H9 (cell line): Measurements from ENCODE around the gene NTSR1. TPM values are rescaled to one million over a fixed set of nuclear protein-coding genes. Genes with fewer than 3 reads are reported as not detected.

ENCODE experiments used
- DNase-seq: peaks from one replicate; pipeline ENCODE4 v3.0.0-alpha.2; 2017
- H2AFZ ChIP-seq: one replicate; pipeline ENCODE4 v1.6.1; 2013; ENCODE audit warnings: mild to moderate bottlenecking, low read length, control low read depth, moderate library complexity
- H2AK5ac ChIP-seq: 2 replicates; pipeline ENCODE4 v1.6.1; 2013; ENCODE audit warnings: low read length, control low read depth, mixed read lengths; ENCODE audit not compliant: insufficient read length
- H2BK120ac ChIP-seq: one replicate; pipeline ENCODE4 v1.6.1; 2013; ENCODE audit warnings: low read depth, mild to moderate bottlenecking, low read length, control low read depth, inconsistent platforms; ENCODE audit not compliant: poor library complexity, severe bottlenecking
- H2BK12ac ChIP-seq: 2 replicates; pipeline ENCODE4 v1.6.1; 2013; ENCODE audit warnings: low read length, control low read depth, mixed read lengths, low read depth; ENCODE audit not compliant: insufficient read length
- H2BK15ac ChIP-seq: 2 replicates; pipeline ENCODE4 v1.6.1; 2013; ENCODE audit warnings: low read depth, low read length, control low read depth
- H2BK20ac ChIP-seq: one replicate; pipeline ENCODE4 v1.6.1; 2013; ENCODE audit warnings: low read depth, mild to moderate bottlenecking, low read length, control low read depth, inconsistent platforms; ENCODE audit not compliant: poor library complexity, severe bottlenecking
- H2BK5ac ChIP-seq: 2 replicates; pipeline ENCODE4 v1.6.1; 2013; ENCODE audit warnings: low read length, control low read depth, mixed read lengths; ENCODE audit not compliant: insufficient read length
- H3K14ac ChIP-seq: 2 replicates; pipeline ENCODE4 v1.6.1; 2013; ENCODE audit warnings: low read length, control low read depth; ENCODE audit not compliant: insufficient read depth
- H3K18ac ChIP-seq: 2 replicates; pipeline ENCODE4 v1.6.1; 2013; ENCODE audit warnings: low read depth, mild to moderate bottlenecking, mixed read lengths, low read length, control low read depth; ENCODE audit not compliant: insufficient read length
- H3K23ac ChIP-seq: 2 replicates; pipeline ENCODE4 v1.6.1; 2013; ENCODE audit warnings: low read length, control low read depth, mixed read lengths, low read depth; ENCODE audit not compliant: insufficient read length
- H3K23me2 ChIP-seq: 2 replicates; pipeline ENCODE4 v1.6.1; 2013; ENCODE audit warnings: low read depth, mild to moderate bottlenecking, mixed read lengths, low read length, control low read depth; ENCODE audit not compliant: insufficient read length, poor library complexity, severe bottlenecking
- H3K27ac ChIP-seq: 2 replicates; pipeline ENCODE4 v1.5.1; 2013; ENCODE audit warnings: low read length, control low read depth, mixed read lengths, low read depth; ENCODE audit not compliant: insufficient read length
- H3K27me3 ChIP-seq: 2 replicates; pipeline ENCODE4 v1.6.1; 2013; ENCODE audit warnings: low read length, control low read depth, inconsistent platforms; ENCODE audit not compliant: insufficient read depth
- H3K4ac ChIP-seq: 2 replicates; pipeline ENCODE4 v1.6.1; 2013; ENCODE audit warnings: low read depth, mild to moderate bottlenecking, control low read depth, inconsistent platforms, low read length, moderate library complexity
- H3K4me1 ChIP-seq: 2 replicates; pipeline ENCODE4 v1.6.1; 2013; ENCODE audit warnings: low read length, control low read depth, inconsistent platforms; ENCODE audit not compliant: insufficient read depth
- H3K4me2 ChIP-seq: 2 replicates; pipeline ENCODE4 v1.6.1; 2013; ENCODE audit warnings: low read length, control low read depth, mixed read lengths; ENCODE audit not compliant: insufficient read length, insufficient read depth
- H3K56ac ChIP-seq: 2 replicates; pipeline ENCODE4 v1.6.1; 2013; ENCODE audit warnings: low read depth, mild to moderate bottlenecking, mixed read lengths, low read length, control low read depth; ENCODE audit not compliant: insufficient read length
- H3K79me1 ChIP-seq: 2 replicates; pipeline ENCODE4 v1.6.1; 2013; ENCODE audit warnings: low read depth, mild to moderate bottlenecking, moderate library complexity, low read length, control low read depth, inconsistent platforms; ENCODE audit not compliant: insufficient read depth, poor library complexity, severe bottlenecking
- H3K79me2 ChIP-seq: 2 replicates; pipeline ENCODE4 v1.6.1; 2013; ENCODE audit warnings: low read length, control low read depth, inconsistent platforms; ENCODE audit not compliant: insufficient read depth
- H3K9ac ChIP-seq: 2 replicates; pipeline ENCODE4 v1.6.1; 2013; ENCODE audit warnings: low read length, control low read depth, mixed read lengths; ENCODE audit not compliant: insufficient read length; ENCODE audit errors: extremely low read depth
- H3K9me3 ChIP-seq: one replicate; pipeline ENCODE4 v1.6.1; 2013; ENCODE audit warnings: low read depth, low read length, inconsistent platforms; ENCODE audit not compliant: control insufficient read depth
- H3T11ph ChIP-seq: one replicate; pipeline ENCODE4 v1.6.1; 2013; ENCODE audit warnings: mild to moderate bottlenecking, low read length, control low read depth, inconsistent platforms
- H4K20me1 ChIP-seq: one replicate; pipeline ENCODE4 v1.6.1; 2013; ENCODE audit not compliant: control insufficient read depth, insufficient read length, insufficient read depth
- H4K5ac ChIP-seq: 2 replicates; pipeline ENCODE4 v1.6.1; 2013; ENCODE audit warnings: low read depth, mild to moderate bottlenecking, mixed read lengths, low read length, control low read depth; ENCODE audit not compliant: insufficient read length
- H4K8ac ChIP-seq: replicated peaks from 2 replicates; pipeline ENCODE4 v1.6.1; 2013; ENCODE audit warnings: low read length, control low read depth, mixed read lengths, low read depth; ENCODE audit not compliant: insufficient read length
- H4K91ac ChIP-seq: 2 replicates; pipeline ENCODE4 v1.6.1; 2013; ENCODE audit warnings: low read depth, mild to moderate bottlenecking, moderate library complexity, mixed read lengths, low read length, control low read depth; ENCODE audit not compliant: insufficient read length
- H3K27ac Mint-ChIP-seq, 3 experiments: 2 replicates in 2 of 3; 3 replicates in 1 of 3; pipeline ENCODE4 v1.8.0; 2020 to 2021; ENCODE audit warnings: mixed read lengths in 3 of 3, mild to moderate bottlenecking in 1 of 3, moderate library complexity in 1 of 3
- H3K27me3 Mint-ChIP-seq: 2 replicates; pipeline ENCODE4 v1.8.0; 2021; ENCODE audit warnings: low read depth, mild to moderate bottlenecking, moderate library complexity, mixed read lengths
- H3K36me3 Mint-ChIP-seq, 3 experiments: 2 replicates in 2 of 3; 3 replicates in 1 of 3; pipeline ENCODE4 v1.8.0; 2020 to 2021; ENCODE audit warnings: low read depth in 3 of 3, mixed read lengths in 3 of 3; ENCODE audit not compliant: insufficient read depth in 1 of 3
- H3K4me1 Mint-ChIP-seq, 2 experiments: 2 replicates each; pipeline ENCODE4 v1.8.0; 2020; ENCODE audit warnings: mixed read lengths in 2 of 2
- H3K4me3 Mint-ChIP-seq, 2 experiments: 2 replicates in 1 of 2; 3 replicates in 1 of 2; pipeline ENCODE4 v1.8.0; 2020 to 2021; ENCODE audit warnings: mild to moderate bottlenecking in 2 of 2, mixed read lengths in 2 of 2, moderate library complexity in 1 of 2
- H3K9me3 Mint-ChIP-seq, 2 experiments: 2 replicates in 1 of 2; 3 replicates in 1 of 2; pipeline ENCODE4 v1.8.0; 2020; ENCODE audit warnings: mild to moderate bottlenecking in 2 of 2, mixed read lengths in 2 of 2, moderate library complexity in 1 of 2
- CTCF ChIP-seq: fragments of 200-600 bp; sonication (generic); conservative IDR thresholded peaks from 3 replicates; pipeline ENCODE4 v1.8.0; 2021; ENCODE audit warnings: antibody characterized with exemption, mild to moderate bottlenecking
- WGBS: extraction: QIAGEN DNeasy Blood & Tissue Kit; methylation state at CpG from one replicate; pipeline ENCODE4 v1.1.7; 2013; ENCODE audit warnings: missing lambda C conversion rate, low lambda C conversion rate, mixed read lengths; ENCODE audit not compliant: insufficient read length; ENCODE audit errors: extremely low coverage; 5-methylcytosine and 5-hydroxymethylcytosine counted together
- total RNA-seq: library from RNA; stranded (reverse); gene quantifications from 2 replicates; pipeline ENCODE4 v1.2.1, GENCODE V29; 2021

Gene NTSR1
- total RNA-seq, 1 experiment from 2014 or later: 0.11 TPM

- Histone ChIP-seq H3K27ac (no peak overlapping the region), H3K23me2 (no peaks in the 10 kb centered on the region), H3K14ac (no peak overlapping the region), H3K9ac (no peak overlapping the region), H2AFZ (no peak overlapping the region), H3K27me3 (no peaks in the 10 kb centered on the region), H2BK120ac (no peak overlapping the region), H2BK12ac (no peak overlapping the region), H4K91ac (no peak overlapping the region), H3K56ac (no peak overlapping the region), H2BK15ac (no peak overlapping the region), H2BK5ac (no peak overlapping the region), H3K79me2 (no peaks in the 10 kb centered on the region), H4K20me1 (no peaks in the 10 kb centered on the region), H3K4me2 (no peak overlapping the region), H4K8ac (no peak overlapping the region), H2AK5ac (no peak overlapping the region), H3K79me1 (no peaks in the 10 kb centered on the region), H3K9me3 (no peaks in the 10 kb centered on the region), H3K4me1 (no peaks in the 10 kb centered on the region), H3K4ac (no peak overlapping the region), H2BK20ac (no peak overlapping the region), H3K23ac (no peak overlapping the region), H3K18ac (no peak overlapping the region), H3T11ph (no peak overlapping the region), H4K5ac (no peak overlapping the region)
- WGBS: no CpG with 5 or more reads among the region's 26 CpGs
- Mint-ChIP-seq H3K4me3 (no peak overlapping the region), H3K27me3 (peaks cover 21% of the 10 kb centered on the region), H3K4me1 (peaks cover 0 to 2% of the 10 kb centered on the region in 2 experiments; a peak in 1 of 4 replicates), H3K27ac (no peak overlapping the region; a peak in 1 of 7 replicates), H3K9me3 (no peaks in the 10 kb centered on the region), H3K36me3 (no peaks in the 10 kb centered on the region)
- no peak for TF ChIP-seq CTCF
- no peak for DNase-seq
These were observed 19.6 kb downstream of the NTSR1 start for GRCh38 chr20:62728028-62728780.
